Mesenteric fat pad (tissue), 1 donor: ENCODE measurements around the gene AATK. TPM values are rescaled to one million over a fixed set of nuclear protein-coding genes. Genes with fewer than 3 reads are reported as not detected.
"Not testable (repeated sequence)": the region's sequence is repeated elsewhere in the genome, so short reads cannot be mapped to it uniquely, and the experiment has no call there.

ENCODE experiments used
- DNase-seq: peaks from one replicate; pipeline ENCODE4 v3.0.0-alpha.2; 2020; ENCODE audit warnings: low spot score
- total RNA-seq: library from RNA; stranded (reverse); fragmentation: NEBNext Ultra II Directional; extraction: Animal tissue kit (Norgen Biotek cat#: 25700); gene quantifications from one replicate; pipeline ENCODE4 v1.2.1, GENCODE V29; 2021
- donor health status: DM: yes; HTN: yes; CAD: no.

AATK gene
- total RNA-seq, 1 donor from 2014 or later, result 7.9 TPM

DNA sequence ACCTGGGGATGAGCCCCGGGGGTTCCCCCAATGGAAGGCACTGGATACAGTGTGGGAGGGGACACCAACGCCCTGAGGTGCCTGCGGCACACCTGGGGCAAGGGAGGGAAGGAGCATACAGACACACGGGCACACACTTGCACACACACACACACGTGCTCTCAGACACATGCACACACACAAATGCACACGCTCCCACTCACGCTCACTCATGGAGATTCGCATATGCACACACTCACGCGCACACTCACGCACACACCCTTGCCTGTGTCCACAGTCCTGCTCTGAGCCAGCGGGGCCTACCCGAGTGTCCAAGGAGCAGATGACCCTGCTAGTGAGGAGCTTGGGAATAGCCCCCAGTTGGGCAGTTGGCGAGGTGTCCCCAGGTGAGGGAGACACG, 17.4 kb downstream of the AATK start:
- DNase-seq, result no peak

DNA sequence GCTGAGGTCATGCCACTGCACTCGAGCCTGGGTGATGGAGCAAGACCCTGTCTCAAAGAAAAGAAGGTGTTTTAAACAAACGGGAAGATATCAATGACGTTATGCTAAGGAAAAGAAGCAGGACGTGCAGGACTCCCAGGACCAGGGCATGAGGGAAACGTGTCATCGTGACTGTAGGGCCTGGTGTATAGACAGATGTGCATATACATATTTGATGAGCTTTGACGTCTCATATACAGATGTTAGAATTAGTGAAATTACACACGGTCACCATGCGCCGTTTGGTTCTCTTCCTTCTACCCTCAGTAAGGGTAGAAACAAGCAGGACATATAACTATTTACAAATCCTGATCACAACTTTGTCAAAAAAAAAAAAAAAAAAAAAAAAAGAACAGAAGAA, 18.3 kb downstream of the AATK start:
- DNase-seq, result no peak

DNA sequence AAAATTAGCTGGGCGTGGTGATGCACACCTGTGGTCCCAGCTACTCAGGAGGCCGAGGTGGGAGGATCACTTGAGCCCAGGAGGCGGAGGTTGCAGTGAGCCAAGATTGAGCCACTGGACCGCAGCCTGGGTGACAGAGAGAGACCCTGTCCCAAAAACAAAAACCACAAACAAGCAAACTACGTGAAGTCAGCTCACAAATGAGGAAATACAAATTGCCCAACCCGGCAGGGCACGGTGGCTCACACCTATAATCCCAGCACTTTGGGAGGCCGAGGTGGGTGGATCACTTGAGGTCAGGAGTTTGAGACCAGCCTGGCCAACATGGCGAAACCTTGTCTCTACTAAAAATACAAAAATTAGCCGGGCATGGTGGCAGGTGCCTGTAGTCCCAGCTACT, 19.8 kb downstream of the AATK start:
- DNase-seq, result not testable (repeated sequence)

DNA sequence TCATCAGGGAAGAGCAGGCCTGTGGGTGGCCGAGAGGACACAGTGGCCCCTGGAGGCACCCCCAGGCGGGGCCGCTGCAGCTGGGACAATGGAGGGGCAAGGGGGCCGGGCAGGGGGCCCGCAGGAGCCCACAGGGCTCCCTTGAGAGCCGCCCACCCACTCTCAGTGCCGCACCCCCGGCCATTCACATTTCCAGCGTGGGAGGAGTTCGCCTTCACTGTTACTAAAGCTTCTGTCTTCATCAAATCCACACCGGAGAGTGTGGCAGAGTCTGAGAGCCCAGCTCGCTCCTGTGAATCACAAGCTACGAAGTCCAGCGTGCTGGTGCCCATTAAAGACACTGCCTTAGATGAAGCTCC, 21.6 kb downstream of the AATK start:
- DNase-seq, result no peak

DNA sequence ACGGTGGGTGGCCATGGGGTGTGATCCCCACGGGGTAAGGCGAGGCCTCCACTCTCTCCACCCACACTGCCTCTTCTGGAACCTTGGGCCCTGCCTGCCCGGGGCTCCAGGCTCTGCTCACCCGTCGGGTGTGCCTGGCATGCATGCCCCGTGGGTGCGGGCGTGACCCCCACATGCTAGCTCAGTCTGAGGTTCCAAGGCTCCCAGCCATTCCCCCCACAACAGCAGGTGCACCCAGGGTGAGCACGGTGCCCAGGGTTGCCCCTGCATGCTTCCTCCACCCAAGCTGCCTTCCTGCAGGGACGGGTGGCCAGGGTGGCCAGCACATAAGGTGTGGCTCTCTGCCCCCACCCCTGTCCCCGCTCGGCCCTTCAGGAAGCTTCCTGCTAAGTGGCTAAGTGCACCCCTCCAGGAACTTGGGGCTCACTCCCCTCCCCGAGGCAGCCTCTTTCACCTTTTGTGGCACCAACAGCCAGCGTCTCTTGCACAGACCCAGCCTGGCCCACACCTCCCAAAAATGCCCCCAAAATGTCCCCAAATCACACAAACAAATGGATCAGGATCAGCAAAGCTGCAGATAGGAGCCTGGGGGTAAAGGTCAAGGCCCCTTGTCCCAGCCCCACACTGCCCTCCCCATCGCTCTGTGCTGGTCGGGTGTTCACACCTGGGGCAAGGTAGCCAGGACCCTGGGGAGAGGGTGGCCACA, 22.2 kb downstream of the AATK start:
- DNase-seq, result no peak

DNA sequence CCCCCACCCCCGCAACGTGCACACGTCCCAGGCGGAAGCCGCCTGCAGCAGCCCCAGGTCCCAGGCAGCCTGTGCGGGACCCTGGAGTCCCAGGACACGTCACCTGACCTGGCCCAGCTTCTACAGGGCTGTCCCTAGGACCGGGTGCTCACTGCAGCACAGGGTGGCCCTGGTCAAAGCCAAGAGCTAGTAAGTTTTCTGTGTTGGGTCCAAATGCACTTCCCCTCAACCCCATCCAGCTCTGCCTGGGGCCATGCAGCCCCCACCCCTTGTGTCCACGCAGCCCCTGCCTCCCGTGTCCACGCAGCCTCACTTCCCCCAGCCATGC, 22.9 kb downstream of the AATK start:
- no peak for DNase-seq

DNA sequence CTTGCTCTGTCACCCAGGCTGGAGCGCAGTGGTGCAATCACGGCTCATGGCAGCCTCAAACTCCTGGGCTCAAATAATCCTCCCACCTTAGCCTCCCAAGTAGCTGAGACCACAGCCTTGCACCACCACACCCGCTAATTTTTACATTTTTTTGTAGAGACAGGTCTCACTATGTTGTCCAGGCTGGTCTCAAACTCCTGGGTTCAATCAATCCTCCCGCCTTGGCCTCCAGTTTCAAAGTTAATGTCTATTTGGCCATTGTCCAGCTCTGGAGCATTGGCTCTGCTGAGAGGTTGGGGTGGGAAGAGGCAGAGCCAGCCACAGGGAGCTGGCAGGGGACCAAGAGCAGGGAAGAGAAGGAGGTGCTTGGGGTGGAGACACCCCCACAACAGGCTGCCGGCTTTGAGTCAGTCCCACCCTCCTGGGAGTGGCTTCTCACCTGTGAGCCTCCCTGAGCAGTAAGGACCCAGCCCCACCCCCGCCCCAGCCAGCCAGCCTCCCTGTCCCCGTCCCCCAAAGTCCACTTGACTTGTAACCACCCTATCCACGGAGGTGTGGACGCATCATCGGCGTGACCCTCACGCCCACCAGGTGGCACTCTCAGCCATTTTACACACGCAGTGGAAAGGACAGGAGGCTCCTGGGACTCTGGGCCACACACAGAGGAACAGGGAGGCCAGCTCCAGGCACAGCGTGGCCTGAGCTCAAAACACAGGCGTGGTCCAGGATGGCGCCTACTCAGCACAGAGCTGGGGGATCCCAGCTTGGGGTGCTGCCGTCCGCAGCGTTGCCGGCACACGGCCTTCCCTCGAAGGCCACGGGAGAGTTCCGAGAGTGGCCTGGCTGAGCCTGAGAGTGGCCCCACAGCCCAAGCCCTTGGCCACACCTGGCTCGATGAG, 23.5 kb downstream of the AATK start:
- DNase-seq, result no peak

DNA sequence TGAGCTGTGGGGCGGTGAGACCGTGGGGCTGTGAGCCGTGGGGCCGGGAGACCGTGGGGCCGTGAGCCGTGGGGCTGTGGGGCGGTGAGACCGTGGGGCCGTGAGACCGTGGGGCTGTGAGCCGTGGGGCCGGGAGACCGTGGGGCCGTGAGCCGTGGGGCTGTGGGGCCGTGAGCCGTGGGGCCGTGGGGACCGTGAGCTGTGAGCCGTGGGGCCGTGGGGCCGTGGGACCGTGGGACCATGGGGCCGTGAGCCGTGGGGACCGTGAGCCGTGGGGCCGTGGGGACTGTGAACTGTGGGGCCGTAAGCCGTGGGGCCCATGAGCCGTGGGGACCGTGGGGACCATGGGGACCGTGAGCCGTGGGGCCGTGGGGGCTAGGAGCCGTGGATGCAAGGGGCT, 25.3 kb downstream of the AATK start:
- DNase-seq, result no peak

DNA sequence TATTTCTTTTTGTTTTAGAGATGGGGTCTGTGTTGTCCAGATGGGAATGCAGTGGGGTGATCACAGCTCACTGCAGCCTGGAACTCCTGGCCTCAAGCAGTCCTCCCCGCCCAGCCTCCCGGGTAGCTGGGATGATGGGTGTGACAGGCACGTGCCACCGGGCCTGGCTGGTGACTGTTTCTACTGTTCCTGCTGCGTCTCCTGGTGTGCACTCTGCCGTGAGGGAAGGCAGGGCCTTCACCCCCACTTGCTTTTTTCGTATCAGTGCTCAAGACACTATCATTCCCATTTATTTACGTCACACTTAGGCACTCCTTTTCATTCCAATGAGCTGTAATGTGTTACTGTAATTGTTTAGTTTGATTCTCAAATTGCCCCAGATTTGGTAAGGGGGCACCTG, 26.0 kb downstream of the AATK start:
- DNase-seq, result no peak

DNA sequence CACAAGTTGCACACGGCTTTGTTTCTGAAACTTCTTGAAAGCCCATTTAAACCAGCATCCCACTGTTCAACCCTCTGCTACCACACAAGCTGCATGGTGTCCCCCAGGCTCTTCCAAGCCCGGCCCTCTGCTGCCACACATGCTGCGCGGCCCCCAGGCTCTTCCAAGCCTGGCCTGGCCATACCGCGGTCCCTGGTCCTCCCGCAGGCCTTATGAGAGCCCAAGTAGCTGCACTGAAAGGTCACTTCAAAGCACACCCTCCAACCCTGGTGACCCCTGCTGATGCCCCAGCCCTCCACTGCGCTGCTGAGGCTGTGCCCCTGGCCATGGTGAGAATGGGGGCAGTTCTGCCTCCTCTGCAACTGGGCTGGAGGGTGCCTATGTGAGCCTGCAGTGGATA, 26.6 kb downstream of the AATK start:
- no peak for DNase-seq

DNA sequence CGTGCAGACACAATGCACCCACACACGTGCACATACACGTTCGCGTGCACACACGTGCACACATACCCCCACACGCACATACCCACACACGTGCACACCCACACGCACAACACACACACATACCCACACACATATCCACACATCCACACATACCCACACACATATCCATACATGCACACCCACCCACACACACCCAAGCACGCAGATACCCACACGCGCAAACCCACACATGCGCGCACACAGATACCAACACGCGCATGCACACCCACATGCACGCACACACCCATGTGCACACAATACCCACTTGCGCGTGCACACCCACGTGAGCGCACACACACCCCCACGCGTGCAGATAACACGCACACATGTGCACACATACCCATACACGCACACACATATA, 27.5 kb downstream of the AATK start:
- DNase-seq, result no peak

DNA sequence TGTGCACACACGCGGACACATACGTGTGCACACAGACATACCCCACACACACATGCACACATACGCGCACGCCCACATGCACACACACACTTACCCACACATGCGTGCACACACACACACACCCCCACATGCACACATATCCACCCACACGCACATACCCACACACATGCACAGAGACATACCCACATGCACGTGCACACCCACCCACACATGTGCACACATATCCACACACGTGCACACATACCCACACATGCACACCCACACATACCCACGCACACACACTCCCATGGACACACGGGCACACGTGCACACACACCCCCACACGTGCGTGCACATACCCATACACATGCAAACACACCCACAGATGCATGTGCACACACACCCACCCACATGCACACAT, 27.9 kb downstream of the AATK start:
- no peak for DNase-seq

DNA sequence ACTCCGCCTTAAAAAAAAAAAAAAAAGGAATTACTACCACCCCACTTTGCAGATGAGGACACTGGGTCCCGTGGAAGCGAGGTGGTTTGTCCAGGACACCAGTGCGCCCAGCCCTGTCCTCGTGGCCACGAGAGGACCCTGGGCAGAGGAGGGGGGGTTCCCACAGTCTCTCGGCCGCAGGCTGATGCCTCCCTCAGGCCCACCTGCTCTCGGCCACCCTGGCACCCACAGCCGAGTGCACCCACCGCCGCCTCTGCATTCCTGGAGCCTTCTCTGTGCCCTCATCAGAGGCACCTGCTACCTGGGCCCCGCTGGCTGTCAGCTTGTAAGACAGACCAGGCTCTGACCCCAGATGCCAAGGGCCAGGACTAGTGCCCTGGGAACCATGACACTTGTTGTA, 28.8 kb downstream of the AATK start:
- no peak for DNase-seq

DNA sequence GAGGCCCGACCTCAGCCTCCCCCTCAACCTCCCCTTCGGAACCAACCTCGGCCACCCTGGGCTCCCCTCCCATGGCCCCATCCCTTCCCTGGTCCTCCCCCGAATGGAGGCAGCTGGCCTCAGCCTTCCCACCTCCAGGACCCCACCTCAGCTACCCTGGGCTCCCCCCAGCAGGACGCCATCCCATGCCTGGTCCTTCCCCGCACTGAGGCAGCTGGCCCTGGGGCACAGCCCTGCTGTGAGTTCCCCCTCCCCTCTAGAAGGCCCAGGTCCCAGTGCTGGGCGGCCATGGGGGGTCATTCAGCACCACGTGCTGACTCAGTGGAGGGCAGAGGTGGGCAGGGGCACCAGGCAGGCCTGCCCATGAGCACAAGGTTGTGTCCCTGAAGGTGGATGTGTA, 29.7 kb downstream of the AATK start:
- no peak for DNase-seq

DNA sequence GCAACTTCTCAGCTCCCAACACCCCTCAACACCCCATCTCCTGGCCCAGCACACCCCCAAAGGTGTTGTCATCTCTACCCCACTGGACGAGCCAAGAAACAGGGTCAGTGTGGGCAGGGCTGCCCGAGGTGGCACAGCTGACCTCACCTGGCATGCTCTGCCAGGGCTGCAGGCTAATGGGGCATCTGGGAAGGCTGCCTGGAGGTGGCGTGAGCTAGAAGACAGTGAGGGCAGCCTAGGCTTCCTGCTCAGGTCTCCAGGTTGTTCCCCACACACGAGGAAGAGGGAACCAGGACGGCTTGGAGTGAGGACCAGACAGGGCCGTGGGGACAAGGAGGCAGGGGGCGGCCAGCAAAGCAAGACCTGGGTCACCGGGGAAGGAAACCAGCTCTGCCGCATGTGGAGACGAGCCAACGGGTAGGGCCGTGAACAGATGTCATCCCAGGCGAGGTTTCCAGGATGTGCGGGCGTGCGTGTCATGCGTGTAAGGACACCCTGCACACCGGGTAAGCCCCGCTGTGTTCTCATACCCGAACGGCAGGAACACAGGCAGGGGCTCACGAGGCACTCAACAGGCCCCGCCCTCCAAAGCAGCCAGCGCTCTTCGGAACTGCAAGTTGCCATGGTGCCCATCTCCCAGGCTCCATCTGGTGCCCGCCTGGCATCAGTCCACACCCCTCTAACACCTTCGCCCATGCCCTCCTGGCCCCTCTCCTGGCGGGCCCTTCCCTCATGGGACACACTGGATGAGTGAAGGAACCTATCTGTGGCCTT, 30.3 kb downstream of the AATK start:
- DNase-seq, result no peak

DNA sequence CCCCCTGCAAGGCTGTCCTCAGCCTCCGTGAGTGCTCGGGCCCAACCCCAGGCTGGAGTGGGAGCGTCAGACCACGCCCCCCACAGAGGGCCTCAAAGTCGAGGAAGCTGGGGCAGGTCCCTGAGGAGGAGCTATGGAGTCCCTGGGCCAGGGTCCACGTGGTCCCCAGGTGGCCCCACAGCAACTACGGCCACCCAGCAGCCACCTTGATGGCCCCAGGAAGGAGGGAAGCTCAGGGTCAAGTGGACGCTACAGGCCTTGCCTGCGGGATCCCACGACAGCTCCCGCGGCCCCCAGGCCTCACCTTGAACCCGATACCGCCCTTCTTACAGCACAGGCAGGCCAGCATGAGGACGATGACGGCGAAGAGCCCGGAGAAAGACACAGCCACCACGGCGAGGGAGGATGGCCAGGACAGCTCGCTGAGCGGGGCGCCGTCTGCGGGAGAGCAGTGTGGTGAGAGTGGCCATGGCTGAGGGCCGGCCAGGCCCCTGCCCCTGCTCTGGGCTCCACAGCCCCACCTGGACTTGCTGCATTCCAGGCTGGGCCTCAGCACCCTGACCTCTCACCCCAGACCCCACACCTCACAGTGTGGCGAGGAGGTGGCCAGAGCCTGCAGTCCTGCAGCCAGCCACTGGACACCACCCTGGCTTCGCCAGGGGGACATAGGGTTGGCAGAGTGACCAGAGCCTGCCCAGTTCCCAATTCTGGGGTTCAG, 31.8 kb downstream of the AATK start:
- DNase-seq, result no peak

DNA sequence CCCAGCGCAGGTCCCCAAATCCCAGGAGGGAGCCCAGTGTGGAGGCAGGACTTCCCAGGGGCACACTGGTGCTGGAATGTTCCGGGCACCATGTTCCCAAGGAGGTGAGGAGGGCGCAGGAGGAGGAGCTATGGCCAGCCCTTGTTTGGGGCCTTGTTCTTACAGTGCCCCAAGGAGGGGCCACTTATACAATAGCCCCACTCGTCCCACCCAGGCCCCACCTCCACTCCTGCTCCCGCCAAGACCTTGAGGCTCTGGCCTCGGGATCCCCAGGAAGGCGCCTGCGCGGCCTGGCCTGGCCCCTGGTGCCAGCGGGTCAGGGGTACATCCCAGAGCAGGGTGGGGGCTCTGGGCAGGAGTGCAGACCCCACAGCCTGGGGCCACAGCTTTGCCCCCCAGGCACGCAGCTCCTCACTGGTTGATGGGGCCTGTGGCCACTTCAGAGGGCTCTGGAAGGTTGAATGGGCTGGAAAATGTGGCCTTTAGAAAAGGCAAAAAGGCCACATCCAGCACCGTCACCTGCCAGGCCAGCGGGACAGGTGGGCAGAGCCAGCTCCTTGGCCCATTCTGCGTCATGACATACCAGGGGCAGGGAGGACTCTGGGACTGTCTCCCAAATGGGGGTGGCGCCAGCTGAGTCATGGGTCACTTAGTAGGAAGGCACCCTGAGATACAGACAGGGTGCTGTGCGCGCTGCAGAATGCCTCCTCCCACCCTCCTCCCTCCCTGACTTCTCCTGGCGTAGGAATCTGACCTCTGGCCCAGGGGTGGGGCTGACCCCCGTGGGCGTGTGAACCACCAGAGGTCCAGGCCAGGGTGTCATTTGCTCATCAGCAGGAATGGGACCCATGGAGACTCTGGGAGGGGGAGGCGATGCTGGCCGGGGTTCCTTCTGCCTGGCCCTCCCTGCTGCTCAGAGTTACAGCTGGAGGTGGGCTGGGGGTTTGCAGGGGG, 33.0 kb downstream of the AATK start:
- DNase-seq, result no peak

DNA sequence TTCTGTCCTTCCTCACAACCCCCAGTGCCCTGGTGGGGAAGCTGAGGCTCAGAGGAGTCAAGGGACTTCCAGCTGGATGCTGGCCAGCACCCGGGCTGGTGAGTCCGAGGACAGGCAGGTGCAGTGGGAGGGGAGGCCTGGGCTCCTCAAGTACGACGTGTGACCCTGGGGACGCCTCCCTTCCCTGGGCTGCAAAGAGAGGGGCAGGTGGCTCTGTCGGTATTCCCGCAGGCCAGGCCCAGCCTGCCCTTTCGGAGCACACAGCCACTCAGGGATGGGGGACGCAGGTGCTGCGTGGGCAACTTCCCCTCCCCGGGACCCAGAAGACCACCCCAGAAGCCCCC, 33.9 kb downstream of the AATK start:
- DNase-seq, result no peak

DNA sequence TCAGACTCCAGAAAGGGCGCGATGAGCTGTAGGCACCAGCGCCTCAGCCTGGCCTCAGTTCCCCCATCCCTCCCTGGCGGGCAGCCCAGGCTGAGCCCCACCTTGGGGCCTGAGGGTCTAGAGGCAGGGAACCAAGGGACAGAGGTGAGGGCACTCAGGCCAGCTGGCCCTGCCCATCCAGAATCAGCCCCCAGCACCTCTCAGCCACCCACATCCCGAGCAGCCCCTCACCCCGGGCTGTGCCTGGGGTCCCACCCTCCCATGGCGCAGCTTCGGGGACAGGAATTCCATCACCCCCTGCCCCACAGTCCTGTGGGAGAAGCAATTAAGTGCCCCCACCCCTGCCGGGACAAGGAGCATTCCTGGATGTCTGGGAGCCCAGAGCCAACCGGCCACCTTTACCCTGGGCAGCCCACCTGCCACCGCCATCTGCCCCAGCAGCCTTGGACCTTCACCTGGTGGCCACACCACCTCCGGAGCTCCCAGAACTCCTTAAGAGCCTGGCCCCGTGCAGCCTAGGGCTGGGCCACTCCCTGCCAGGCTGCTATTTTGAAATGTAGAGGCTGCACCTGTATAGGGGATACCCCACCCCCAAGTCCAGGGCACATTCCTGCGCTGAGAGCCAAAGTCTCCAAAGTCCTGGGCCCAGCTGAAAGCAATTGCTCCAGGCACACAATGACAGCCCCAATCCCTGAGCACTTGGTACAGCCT, 34.4 kb downstream of the AATK start:
- DNase-seq, result no peak
